Body of pancreas (tissue), 4 donors: ENCODE results near the gene SNF8.

Experiments
- POLR2A ChIP-seq, 3 donors: fragments of 450-650 bp; IDR thresholded peaks; one replicate each; pipeline ENCODE4 v1.6.1; 2016; ENCODE audit warnings: antibody characterized with exemption in 3 of 3, mild to moderate bottlenecking in 2 of 3
- TF ChIP-seq, protein P1 (sequence below), 7 experiments: fragments of 450-650 bp in 4 of 7; fragments of 200-600 bp in 3 of 7; sonication (generic) in 3 of 7; IDR thresholded peaks; one replicate each; pipeline ENCODE4 v1.5.1; 2016 to 2019; ENCODE audit warnings: antibody characterized with exemption in 7 of 7

DNA sequence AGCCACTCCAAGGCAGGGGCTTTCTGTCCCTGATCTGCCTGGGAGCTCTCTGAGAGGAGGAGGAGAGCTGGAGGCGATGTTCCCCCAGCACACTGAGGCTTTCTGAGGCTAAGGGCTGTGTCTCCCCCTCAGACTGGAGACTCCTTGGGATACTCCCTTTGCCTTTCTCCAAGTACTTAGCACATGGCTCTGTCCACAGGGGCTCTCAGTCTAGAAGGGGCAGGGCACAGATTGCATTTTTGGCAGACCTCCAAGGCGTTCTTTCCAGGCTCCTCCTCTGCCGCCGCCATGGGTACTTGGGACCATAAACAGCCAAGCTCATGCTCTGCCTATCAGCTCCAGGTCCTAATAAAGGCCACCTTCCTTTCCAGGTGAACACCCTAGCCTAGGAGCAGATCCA is 25.6 kb upstream of the SNF8 start:
- no peak for TF ChIP-seq POLR2A (IDR thresholded peaks at IDR 0.05)
- TF ChIP-seq, protein P1, sequence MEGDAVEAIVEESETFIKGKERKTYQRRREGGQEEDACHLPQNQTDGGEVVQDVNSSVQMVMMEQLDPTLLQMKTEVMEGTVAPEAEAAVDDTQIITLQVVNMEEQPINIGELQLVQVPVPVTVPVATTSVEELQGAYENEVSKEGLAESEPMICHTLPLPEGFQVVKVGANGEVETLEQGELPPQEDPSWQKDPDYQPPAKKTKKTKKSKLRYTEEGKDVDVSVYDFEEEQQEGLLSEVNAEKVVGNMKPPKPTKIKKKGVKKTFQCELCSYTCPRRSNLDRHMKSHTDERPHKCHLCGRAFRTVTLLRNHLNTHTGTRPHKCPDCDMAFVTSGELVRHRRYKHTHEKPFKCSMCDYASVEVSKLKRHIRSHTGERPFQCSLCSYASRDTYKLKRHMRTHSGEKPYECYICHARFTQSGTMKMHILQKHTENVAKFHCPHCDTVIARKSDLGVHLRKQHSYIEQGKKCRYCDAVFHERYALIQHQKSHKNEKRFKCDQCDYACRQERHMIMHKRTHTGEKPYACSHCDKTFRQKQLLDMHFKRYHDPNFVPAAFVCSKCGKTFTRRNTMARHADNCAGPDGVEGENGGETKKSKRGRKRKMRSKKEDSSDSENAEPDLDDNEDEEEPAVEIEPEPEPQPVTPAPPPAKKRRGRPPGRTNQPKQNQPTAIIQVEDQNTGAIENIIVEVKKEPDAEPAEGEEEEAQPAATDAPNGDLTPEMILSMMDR (IDR thresholded peaks at IDR 0.05), result no peak
